SK-N-SH (cell line): ENCODE results near the gene RAI1. TPM values are rescaled to one million over a fixed set of nuclear protein-coding genes. Genes with fewer than 3 reads are reported as not detected.

Experiments used
- CTCF ChIA-PET: fragments of 300-600, 350-600 bp; formaldehyde crosslinking; extraction: SDS; loops from one replicate; lab custom pipeline; 2021; lab: Yijun Ruan, JAX
- POLR2A ChIA-PET: fragments of 350-600 bp; sonication (Branson Sonifier 250); formaldehyde crosslinking; extraction: SDS; loops from one replicate; lab custom pipeline; 2020; ENCODE audit warnings: antibody characterized with exemption, inconsistent platforms; lab: Yijun Ruan, JAX
- DNase-seq: peaks from one replicate; pipeline ENCODE4 v3.0.0; 2012
- H2AFZ ChIP-seq: fragments of 200-600 bp; sonication (generic); 2 replicates; pipeline ENCODE4 v1.8.1; 2016; ENCODE audit warnings: antibody characterized with exemption, mild to moderate bottlenecking, low read depth
- H3F3A ChIP-seq: fragments of 200-600 bp; sonication (generic); replicated peaks from 2 replicates; pipeline ENCODE3; 2016; ENCODE audit warnings: antibody characterized with exemption, mild to moderate bottlenecking; ENCODE audit not compliant: insufficient read depth
- H3K27ac ChIP-seq, 2 experiments: fragments of 200-500 bp in 1 of 2; fragments of 200-600 bp in 1 of 2; sonication (Bioruptor generic) in 1 of 2; sonication (generic), shearing (Covaris generic) in 1 of 2; 2 replicates each; pipeline versions ENCODE4 v1.5.1 to v1.6.1; 2014 to 2016; ENCODE audit warnings: low read depth in 2 of 2, inconsistent platforms in 1 of 2, low read length in 1 of 2, mild to moderate bottlenecking in 1 of 2, mixed read lengths in 1 of 2
- H3K27me3 ChIP-seq: fragments of 200-600 bp; sonication (generic), shearing (Covaris generic); 2 replicates; pipeline ENCODE4 v1.6.1; 2016; ENCODE audit warnings: mixed run types; ENCODE audit not compliant: insufficient read depth
- H3K36me3 ChIP-seq, 2 experiments: fragments of 200-500 bp in 1 of 2; fragments of 200-600 bp in 1 of 2; sonication (Bioruptor generic) in 1 of 2; sonication (generic) in 1 of 2; replicated peaks in 1 of 2; 2 replicates each; pipeline versions ENCODE3 to v1.5.1; 2014 to 2016; ENCODE audit warnings: low read length in 1 of 2, mild to moderate bottlenecking in 1 of 2; ENCODE audit not compliant: insufficient read depth in 2 of 2, control insufficient read depth in 1 of 2
- H3K4me1 ChIP-seq, 2 experiments: fragments of 200-500 bp in 1 of 2; fragments of 200-600 bp in 1 of 2; sonication (Bioruptor generic) in 1 of 2; sonication (generic), shearing (Covaris generic) in 1 of 2; 2 replicates each; pipeline versions ENCODE4 v1.5.1 to v1.6.1; 2014 to 2016; ENCODE audit warnings: low read depth in 1 of 2, low read length in 1 of 2, mixed run types in 1 of 2; ENCODE audit not compliant: insufficient read depth in 2 of 2, control insufficient read depth in 1 of 2
- H3K4me2 ChIP-seq: fragments of 200-600 bp; sonication (generic), shearing (Covaris generic); 2 replicates; pipeline ENCODE4 v1.6.1; 2017; ENCODE audit warnings: mixed run types
- H3K4me3 ChIP-seq, 2 experiments: fragments of 200-500 bp in 1 of 2; fragments of 200-600 bp in 1 of 2; sonication (Bioruptor generic) in 1 of 2; sonication (generic), shearing (Covaris generic) in 1 of 2; 2 replicates each; pipeline versions ENCODE4 v1.5.1 to v1.8.1; 2014 to 2016; ENCODE audit warnings: low read depth in 2 of 2, inconsistent platforms in 1 of 2, low read length in 1 of 2, mild to moderate bottlenecking in 1 of 2, mixed read lengths in 1 of 2, moderate library complexity in 1 of 2
- H3K79me2 ChIP-seq: fragments of 200-600 bp; sonication (generic); 2 replicates; pipeline ENCODE4 v1.8.1; 2017; ENCODE audit warnings: mild to moderate bottlenecking; ENCODE audit not compliant: insufficient read depth
- H3K9ac ChIP-seq: fragments of 200-600 bp; sonication (generic); 2 replicates; pipeline ENCODE4 v1.6.1; 2017; ENCODE audit warnings: mixed run types
- H3K9me2 ChIP-seq: fragments of 200-600 bp; sonication (generic); 2 replicates; pipeline ENCODE4 v1.6.1; 2017; ENCODE audit warnings: mixed run types
- H3K9me3 ChIP-seq: fragments of 200-600 bp; sonication (generic); 2 replicates; pipeline ENCODE4 v1.6.1; 2017; ENCODE audit warnings: mixed run types, mild to moderate bottlenecking, moderate library complexity
- H4K20me1 ChIP-seq: fragments of 200-600 bp; sonication (generic); 2 replicates; pipeline ENCODE4 v1.6.1; 2017; ENCODE audit warnings: mild to moderate bottlenecking, mixed run types; ENCODE audit not compliant: insufficient read depth
- EP300 ChIP-seq, 2 experiments: IDR thresholded peaks; 2 replicates each; pipeline versions ENCODE4 v1.4.0 to v1.6.1; 2012; ENCODE audit warnings: borderline replicate concordance in 1 of 2, low read depth in 1 of 2, low read length in 1 of 2
- FOSL2 ChIP-seq: IDR thresholded peaks from 2 replicates; pipeline ENCODE4 v1.4.0; 2012; ENCODE audit warnings: low read depth, mild to moderate bottlenecking, moderate library complexity, borderline replicate concordance
- FOXJ3 ChIP-seq: sonication (generic); formaldehyde crosslinking; IDR thresholded peaks from 2 replicates; pipeline ENCODE4 v1.5.1; 2020; ENCODE audit warnings: mild to moderate bottlenecking, missing genetic modification reagents
- GABPA ChIP-seq: IDR thresholded peaks from 2 replicates; pipeline ENCODE4 v1.4.0; 2012; ENCODE audit warnings: low read depth, mild to moderate bottlenecking
- GATA2 ChIP-seq: sonication (generic); formaldehyde crosslinking; IDR thresholded peaks from 2 replicates; pipeline ENCODE4 v1.5.0; 2020; ENCODE audit warnings: mild to moderate bottlenecking, missing genetic modification reagents
- MEF2A ChIP-seq: IDR thresholded peaks from 2 replicates; pipeline ENCODE4 v1.4.0; 2012; ENCODE audit warnings: low read depth, borderline replicate concordance
- MXI1 ChIP-seq: IDR thresholded peaks from 2 replicates; pipeline ENCODE4 v1.6.1; 2012; ENCODE audit warnings: mild to moderate bottlenecking, low read depth, low read length, improper control_type of control experiment
- NRF1 ChIP-seq: IDR thresholded peaks from 2 replicates; pipeline ENCODE4 v1.6.1; 2012; ENCODE audit warnings: low read depth, mild to moderate bottlenecking, low read length
- PBX3 ChIP-seq: IDR thresholded peaks from 2 replicates; pipeline ENCODE4; 2012
- RCOR1 ChIP-seq: fragments of 150-350 bp; IDR thresholded peaks from 2 replicates; pipeline ENCODE4 v1.6.1; 2017; ENCODE audit warnings: antibody characterized with exemption, low read length
- TEAD4 ChIP-seq: IDR thresholded peaks from 2 replicates; pipeline ENCODE4 v1.4.0; 2012; ENCODE audit warnings: mild to moderate bottlenecking, borderline replicate concordance; ENCODE audit not compliant: insufficient read depth
- USF1 ChIP-seq: IDR thresholded peaks from 2 replicates; pipeline ENCODE4 v1.4.0; 2012; ENCODE audit warnings: low read depth, borderline replicate concordance
- WGBS: methylation state at CpG from one replicate; pipeline ENCODE4 v1.1.6; 2017; ENCODE audit warnings: low lambda C conversion rate; 5-methylcytosine and 5-hydroxymethylcytosine counted together
- polyA plus RNA-seq, 3 experiments: library from polyadenylated mRNA; depleted of rRNA; stranded (reverse); fragments of >200 nt; gene quantifications; 2 replicates each; pipeline ENCODE4 v1.2.3, GENCODE V29; 2012
- TF ChIP-seq, protein P1 (sequence below): fragments of 200-600 bp; sonication (generic); IDR thresholded peaks from 2 replicates; pipeline ENCODE4 v1.6.1; 2017; ENCODE audit warnings: antibody characterized with exemption, mild to moderate bottlenecking, moderate library complexity
- TF ChIP-seq, protein P2 (sequence below): IDR thresholded peaks from 2 replicates; pipeline ENCODE4 v1.6.1; 2012; ENCODE audit warnings: mild to moderate bottlenecking, low read depth, low read length, moderate library complexity

RAI1 gene
- polyA plus RNA-seq, 1 of the 3 experiments (the other 2 are of a cell fraction) = 4.7 TPM

GRCh38 chr17:17857496-17857895, 176.2 kb downstream of the RAI1 start:
- no peaks in the 10 kb centered on the region for H3K27me3 ChIP-seq
- POLR2A ChIA-PET = no interaction called here
- no peaks in the 10 kb centered on the region for H3K9me2 ChIP-seq
- DNase-seq = no peak
- H3K36me3 ChIP-seq = peaks cover 5 to 39% of the 10 kb centered on the region in 2 experiments
- H3K79me2 ChIP-seq = no peaks in the 10 kb centered on the region
- H3K9ac ChIP-seq = no peak overlapping the region
- H3K4me2 ChIP-seq = no peak overlapping the region
- peaks cover 0 to 56% of the 10 kb centered on the region in 2 experiments; a peak in 1 of 4 replicates for H3K4me1 ChIP-seq
- H3K27ac ChIP-seq = no peak overlapping the region
- no peak overlapping the region for H3K4me3 ChIP-seq
- H3K9me3 ChIP-seq = no peaks in the 10 kb centered on the region
- 92% methylated on average over 4 of the region's 4 CpGs for WGBS
- TF ChIP-seq TEAD4 (no peak), USF1 (no peak), GATA2 (CRISPR knock-in tag) (no peak), PBX3 (no peak), MEF2A (no peak), FOSL2 (no peak), EP300 (IDR thresholded peaks at IDR 0.05; ENCODE audit: borderline replicate concordance in 1 of 2, low read depth in 1 of 2, low read length in 1 of 2) (no peak), FOXJ3 (CRISPR knock-in tag) (no peak), RCOR1 (no peak), NRF1 (no peak), GABPA (no peak), MXI1 (no peak)
- TF ChIP-seq, protein P1, sequence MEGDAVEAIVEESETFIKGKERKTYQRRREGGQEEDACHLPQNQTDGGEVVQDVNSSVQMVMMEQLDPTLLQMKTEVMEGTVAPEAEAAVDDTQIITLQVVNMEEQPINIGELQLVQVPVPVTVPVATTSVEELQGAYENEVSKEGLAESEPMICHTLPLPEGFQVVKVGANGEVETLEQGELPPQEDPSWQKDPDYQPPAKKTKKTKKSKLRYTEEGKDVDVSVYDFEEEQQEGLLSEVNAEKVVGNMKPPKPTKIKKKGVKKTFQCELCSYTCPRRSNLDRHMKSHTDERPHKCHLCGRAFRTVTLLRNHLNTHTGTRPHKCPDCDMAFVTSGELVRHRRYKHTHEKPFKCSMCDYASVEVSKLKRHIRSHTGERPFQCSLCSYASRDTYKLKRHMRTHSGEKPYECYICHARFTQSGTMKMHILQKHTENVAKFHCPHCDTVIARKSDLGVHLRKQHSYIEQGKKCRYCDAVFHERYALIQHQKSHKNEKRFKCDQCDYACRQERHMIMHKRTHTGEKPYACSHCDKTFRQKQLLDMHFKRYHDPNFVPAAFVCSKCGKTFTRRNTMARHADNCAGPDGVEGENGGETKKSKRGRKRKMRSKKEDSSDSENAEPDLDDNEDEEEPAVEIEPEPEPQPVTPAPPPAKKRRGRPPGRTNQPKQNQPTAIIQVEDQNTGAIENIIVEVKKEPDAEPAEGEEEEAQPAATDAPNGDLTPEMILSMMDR = no peak
- TF ChIP-seq, protein P2, sequence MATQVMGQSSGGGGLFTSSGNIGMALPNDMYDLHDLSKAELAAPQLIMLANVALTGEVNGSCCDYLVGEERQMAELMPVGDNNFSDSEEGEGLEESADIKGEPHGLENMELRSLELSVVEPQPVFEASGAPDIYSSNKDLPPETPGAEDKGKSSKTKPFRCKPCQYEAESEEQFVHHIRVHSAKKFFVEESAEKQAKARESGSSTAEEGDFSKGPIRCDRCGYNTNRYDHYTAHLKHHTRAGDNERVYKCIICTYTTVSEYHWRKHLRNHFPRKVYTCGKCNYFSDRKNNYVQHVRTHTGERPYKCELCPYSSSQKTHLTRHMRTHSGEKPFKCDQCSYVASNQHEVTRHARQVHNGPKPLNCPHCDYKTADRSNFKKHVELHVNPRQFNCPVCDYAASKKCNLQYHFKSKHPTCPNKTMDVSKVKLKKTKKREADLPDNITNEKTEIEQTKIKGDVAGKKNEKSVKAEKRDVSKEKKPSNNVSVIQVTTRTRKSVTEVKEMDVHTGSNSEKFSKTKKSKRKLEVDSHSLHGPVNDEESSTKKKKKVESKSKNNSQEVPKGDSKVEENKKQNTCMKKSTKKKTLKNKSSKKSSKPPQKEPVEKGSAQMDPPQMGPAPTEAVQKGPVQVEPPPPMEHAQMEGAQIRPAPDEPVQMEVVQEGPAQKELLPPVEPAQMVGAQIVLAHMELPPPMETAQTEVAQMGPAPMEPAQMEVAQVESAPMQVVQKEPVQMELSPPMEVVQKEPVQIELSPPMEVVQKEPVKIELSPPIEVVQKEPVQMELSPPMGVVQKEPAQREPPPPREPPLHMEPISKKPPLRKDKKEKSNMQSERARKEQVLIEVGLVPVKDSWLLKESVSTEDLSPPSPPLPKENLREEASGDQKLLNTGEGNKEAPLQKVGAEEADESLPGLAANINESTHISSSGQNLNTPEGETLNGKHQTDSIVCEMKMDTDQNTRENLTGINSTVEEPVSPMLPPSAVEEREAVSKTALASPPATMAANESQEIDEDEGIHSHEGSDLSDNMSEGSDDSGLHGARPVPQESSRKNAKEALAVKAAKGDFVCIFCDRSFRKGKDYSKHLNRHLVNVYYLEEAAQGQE = no peak
- TF ChIP-seq, all 33 proteins: peak for 0
- CTCF ChIA-PET = interaction anchor here (0.6 to 7.2 kb wide), 7 partner anchors 10 to 72 kb away, joined by 3 to 56 read pairs (median 4); no protein-coding TSS in a partner anchor
- no peak overlapping the region for H2AFZ ChIP-seq
- H3F3A ChIP-seq = peaks cover 8% of the 10 kb centered on the region
- no peaks in the 10 kb centered on the region for H4K20me1 ChIP-seq
